ENCODE data around the gene WDR90.

The WDR90 gene

DNA sequence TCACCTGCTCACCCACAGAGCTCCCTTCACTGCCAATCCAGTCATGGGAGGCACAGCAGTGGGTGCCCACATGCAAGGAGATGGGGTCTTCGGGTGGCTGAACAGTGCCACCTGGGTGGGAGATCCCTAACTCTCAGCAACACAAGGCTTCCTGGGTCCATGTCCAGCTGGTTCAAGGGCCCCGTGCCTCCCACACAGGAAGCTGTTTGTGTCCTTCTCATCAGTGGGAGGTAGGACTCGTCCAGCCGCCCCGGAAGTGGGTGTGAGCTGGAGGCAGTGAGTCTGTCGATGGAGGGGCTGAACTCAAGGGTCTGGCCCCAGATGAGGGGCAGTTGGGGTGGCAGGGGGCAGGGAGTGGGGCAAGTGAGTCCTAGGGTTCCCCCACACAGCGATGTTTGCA, 54.9 kb downstream of the WDR90 start:
- DNase-seq (ENCODE audit: insufficient read length, low spot score) = no peak
- TF ChIP-seq, protein P1, sequence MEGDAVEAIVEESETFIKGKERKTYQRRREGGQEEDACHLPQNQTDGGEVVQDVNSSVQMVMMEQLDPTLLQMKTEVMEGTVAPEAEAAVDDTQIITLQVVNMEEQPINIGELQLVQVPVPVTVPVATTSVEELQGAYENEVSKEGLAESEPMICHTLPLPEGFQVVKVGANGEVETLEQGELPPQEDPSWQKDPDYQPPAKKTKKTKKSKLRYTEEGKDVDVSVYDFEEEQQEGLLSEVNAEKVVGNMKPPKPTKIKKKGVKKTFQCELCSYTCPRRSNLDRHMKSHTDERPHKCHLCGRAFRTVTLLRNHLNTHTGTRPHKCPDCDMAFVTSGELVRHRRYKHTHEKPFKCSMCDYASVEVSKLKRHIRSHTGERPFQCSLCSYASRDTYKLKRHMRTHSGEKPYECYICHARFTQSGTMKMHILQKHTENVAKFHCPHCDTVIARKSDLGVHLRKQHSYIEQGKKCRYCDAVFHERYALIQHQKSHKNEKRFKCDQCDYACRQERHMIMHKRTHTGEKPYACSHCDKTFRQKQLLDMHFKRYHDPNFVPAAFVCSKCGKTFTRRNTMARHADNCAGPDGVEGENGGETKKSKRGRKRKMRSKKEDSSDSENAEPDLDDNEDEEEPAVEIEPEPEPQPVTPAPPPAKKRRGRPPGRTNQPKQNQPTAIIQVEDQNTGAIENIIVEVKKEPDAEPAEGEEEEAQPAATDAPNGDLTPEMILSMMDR (IDR thresholded peaks at IDR 0.05; ENCODE audit: insufficient read depth, missing control alignments) = no peak

DNA sequence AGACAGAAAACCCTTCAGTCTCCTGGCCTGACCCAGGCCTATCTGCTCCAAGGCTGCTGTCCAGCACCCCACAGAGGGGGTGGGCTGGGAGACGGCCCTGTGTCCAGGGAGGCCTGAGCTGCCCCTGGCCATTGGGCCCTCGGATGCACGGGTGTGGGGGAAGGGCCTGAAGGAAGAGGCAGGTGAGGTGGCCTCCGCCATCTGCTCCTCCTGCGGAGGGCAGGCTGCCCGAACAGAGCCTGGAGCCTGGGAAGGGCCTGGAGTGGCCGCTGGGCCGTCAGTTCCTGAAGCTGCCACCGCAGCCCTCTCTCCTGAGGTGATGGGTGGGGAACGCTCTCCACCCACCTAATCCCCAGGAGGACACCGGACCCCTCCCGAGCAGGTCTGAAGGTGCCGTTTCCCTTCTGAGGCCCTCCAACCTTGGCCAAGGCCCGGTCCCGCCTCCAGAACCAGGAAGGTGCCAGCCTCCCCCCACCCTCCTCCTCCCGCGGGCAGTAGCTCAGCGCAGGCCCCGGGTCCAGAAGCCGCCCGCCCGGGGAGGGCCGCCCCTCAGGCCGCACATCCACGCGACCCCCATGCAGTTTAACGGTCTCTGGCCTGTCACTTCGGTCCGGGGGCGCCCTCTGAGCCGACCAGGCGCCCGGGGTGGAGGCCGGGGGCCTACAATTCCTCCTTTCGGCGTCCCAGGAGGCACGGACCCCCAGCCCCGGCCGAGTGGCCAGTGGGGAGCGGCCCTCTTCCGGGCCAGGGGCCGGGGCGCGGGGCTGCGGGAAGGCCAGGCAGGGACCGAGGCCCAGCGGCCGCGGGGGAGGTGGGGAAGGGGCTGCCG, 55.6 kb downstream of the WDR90 start:
- TF ChIP-seq, protein P1 (IDR thresholded peaks at IDR 0.05; ENCODE audit: insufficient read depth, missing control alignments) = no peak
- FAIRE-seq = no peak
- no peak for DNase-seq (ENCODE audit: insufficient read length, low spot score)

More for the DNA sequence above, 54.9 kb downstream of the WDR90 start:
- FAIRE-seq = no peak

DNA sequence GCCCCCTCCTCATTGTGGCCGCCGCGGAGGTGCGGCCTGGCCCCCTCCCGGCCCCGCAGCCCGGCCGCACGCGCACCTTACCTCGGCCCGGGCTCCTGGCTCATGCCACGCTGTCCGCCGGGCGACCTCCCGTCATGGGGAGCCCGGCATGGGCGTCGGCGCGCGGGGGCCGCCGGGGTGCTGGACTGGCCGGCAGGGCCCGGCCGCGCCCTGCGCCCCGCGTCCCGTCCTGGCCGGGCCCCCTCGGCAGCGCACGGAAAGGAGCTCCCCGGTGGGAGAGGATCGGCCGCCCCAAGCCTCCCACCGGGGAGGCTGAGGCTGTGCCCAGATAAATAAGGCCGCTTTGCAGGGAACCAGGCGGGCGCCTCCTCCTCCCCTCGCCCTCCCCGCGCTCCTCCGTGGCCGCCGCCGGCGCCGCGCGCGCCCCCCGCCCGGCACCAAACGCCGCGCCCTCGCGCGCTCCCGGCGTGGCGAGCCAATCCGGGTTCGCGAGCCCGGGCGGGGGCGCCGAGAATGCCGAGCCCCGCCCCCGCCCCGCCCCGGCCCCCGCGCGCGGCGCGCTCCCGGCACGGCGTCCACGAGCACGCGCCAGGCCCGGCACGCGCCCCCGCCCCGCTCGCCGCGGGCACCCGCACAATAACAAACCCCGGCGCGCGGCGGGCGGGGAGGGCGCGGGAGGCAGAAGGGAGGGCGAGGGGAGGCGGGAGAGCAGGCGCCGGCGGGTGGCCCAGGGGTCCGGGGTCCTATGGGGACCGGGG, 56.4 kb downstream of the WDR90 start, which contains the start of gene FBXL16:
Gene FBXL16, minus strand, starts transcription at position 371 of the 758 bp plus-strand sequence. CDS start 8,396 bp downstream, outside the sequence.
- TF ChIP-seq, protein P1 (IDR thresholded peaks at IDR 0.05; ENCODE audit: insufficient read depth, missing control alignments) = no peak
- DNase-seq (ENCODE audit: insufficient read length, low spot score) (peak; percentile 95), FAIRE-seq (no peak)

DNA sequence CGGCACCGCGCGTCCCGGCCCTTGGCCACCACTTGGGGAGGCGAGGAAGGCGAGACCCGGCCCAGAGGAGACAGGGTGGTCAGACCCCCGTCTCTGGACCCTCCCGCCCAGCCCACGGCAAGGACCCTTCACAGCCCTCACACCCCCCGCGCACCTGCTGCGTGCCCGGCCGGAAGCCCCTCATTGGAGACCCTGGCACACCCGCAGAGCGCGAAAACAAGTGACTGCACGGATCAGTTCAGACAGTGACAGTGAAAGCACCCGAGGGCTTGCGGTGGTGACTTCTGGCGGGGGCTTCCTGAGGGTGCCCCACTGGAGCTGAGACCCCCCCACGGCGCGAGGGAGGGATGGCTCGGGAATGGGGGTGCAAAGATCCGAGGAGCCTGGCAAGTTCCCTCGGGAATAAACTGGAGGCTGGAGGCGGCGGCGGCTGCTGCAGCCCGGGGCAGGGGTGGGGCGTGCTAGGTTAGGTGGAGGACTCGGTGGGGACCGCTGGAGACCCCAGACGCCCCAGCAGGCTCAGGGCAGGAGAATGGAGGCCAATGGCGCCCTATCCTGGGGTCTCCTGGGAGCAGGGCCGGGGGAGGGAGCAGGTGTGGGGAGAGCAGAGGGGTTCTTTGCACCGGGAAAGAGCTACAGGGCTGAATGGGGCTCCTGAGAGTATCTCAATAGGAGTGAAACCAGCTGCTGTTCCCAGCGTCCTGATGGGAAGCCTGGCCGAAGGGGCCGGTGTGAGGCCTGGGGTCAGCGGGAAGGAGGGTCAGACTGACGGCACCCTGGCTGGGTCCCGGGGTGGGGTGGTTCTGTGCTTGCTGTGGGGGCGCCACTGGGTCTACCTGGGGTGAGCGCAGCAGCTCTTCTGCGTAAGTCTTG, 57.3 kb downstream of the WDR90 start:
- FAIRE-seq = no peak
- DNase-seq (ENCODE audit: insufficient read length, low spot score) = no peak
- TF ChIP-seq, protein P1 (IDR thresholded peaks at IDR 0.05; ENCODE audit: insufficient read depth, missing control alignments) = no peak

DNA sequence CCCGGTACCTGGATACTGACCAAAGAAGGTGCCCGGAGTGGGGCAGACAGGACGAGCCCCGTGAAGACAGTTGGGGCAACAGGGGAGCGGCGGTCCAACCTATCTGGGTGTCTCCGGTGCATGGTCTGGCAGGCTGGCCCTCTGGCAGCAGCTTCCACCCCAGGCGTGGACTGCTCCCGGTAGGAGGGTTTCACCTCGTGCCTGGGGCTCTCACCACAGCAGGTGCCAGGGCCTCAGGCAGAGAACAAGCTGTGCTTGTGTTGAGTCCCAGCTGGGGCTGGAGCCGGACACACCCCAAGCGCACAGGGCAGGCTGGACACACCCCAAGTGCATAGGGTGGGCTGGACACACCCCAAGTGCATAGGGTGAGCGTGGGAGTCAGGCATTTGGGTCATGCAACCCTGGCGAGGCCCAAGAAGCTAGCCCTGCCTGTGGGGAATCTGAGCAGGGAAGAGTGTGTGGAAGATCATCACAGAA, 57.9 kb downstream of the WDR90 start:
- TF ChIP-seq, protein P1 (IDR thresholded peaks at IDR 0.05; ENCODE audit: insufficient read depth, missing control alignments) = no peak
- DNase-seq (ENCODE audit: insufficient read length, low spot score) (no peak), FAIRE-seq (no peak)

DNA sequence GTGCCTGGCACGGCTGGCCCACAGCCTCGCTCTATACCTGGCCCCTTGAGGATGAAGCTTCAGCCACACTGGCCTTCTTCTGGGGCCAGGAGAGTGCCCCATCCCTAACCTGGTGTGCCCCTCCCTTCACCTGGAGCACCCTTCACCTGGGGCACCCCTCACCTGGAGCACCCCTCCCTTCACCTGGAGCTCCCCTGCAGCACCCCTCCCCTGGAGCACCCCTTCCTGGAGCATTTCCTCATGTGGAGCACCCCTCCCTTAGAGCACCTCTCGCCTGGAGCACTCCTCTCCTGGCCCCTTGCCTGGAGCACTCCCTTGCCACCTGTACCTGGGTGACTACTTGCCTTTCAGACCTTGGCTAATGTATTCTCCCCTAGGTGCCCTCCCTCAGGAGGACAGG, 58.9 kb downstream of the WDR90 start:
- TF ChIP-seq, protein P1 (IDR thresholded peaks at IDR 0.05; ENCODE audit: insufficient read depth, missing control alignments) = no peak
- DNase-seq (ENCODE audit: insufficient read length, low spot score) (no peak), FAIRE-seq (no peak)

All from D721Med (cell line).